ENCODE measurements around the gene SCGB1D1.

SCGB1D1 gene

GRCh38 chr11:62153617-62154016 is 36.4 kb upstream of the SCGB1D1 start:
- no peaks in the 10 kb centered on the region for H3K27me3 ChIP-seq (ENCODE audit: control insufficient read depth, insufficient read depth, low read length)
- H3K4me2 ChIP-seq (ENCODE audit: low read length) = no peak overlapping the region
- TF ChIP-seq CTCF (IDR thresholded peaks at IDR 0.05) = no peak
- no peaks in the 10 kb centered on the region for H3K79me2 ChIP-seq
- H3K9ac ChIP-seq = no peak overlapping the region
- H3K36me3 ChIP-seq (ENCODE audit: control insufficient read depth, insufficient read depth, low read length) = no peaks in the 10 kb centered on the region
- no peaks in the 10 kb centered on the region for H3K9me3 ChIP-seq (ENCODE audit: control insufficient read depth, low read length)
- H3K27ac ChIP-seq = no peak overlapping the region
- H2AFZ ChIP-seq = no peak overlapping the region
- no peak overlapping the region for H3K4me3 ChIP-seq (ENCODE audit: low read depth, low read length)
- H3K4me1 ChIP-seq = no peaks in the 10 kb centered on the region

- H3K36me3 ChIP-seq (ENCODE audit: control insufficient read depth, insufficient read depth, low read length) = no peaks in the 10 kb centered on the region
- no peaks in the 10 kb centered on the region for H3K79me2 ChIP-seq
- no peak overlapping the region for H3K4me3 ChIP-seq (ENCODE audit: low read depth, low read length)
- TF ChIP-seq CTCF (IDR thresholded peaks at IDR 0.05) = no peak
- no peaks in the 10 kb centered on the region for H3K4me1 ChIP-seq
- no peak overlapping the region for H3K4me2 ChIP-seq (ENCODE audit: low read length)
- H3K9ac ChIP-seq = no peak overlapping the region
- no peaks in the 10 kb centered on the region for H3K27me3 ChIP-seq (ENCODE audit: control insufficient read depth, insufficient read depth, low read length)
- H3K9me3 ChIP-seq (ENCODE audit: control insufficient read depth, low read length) = no peaks in the 10 kb centered on the region
- no peak overlapping the region for H3K27ac ChIP-seq
- no peak overlapping the region for H2AFZ ChIP-seq
These were observed 32.4 kb upstream of the SCGB1D1 start for GRCh38 chr11:62157603-62158002.

- no peak for TF ChIP-seq CTCF (IDR thresholded peaks at IDR 0.05)
- no peaks in the 10 kb centered on the region for H3K4me1 ChIP-seq
- H3K4me2 ChIP-seq (ENCODE audit: low read length) = no peak overlapping the region
- no peak overlapping the region for H3K4me3 ChIP-seq (ENCODE audit: low read depth, low read length)
- H3K36me3 ChIP-seq (ENCODE audit: control insufficient read depth, insufficient read depth, low read length) = no peaks in the 10 kb centered on the region
- no peaks in the 10 kb centered on the region for H3K27me3 ChIP-seq (ENCODE audit: control insufficient read depth, insufficient read depth, low read length)
- no peaks in the 10 kb centered on the region for H3K79me2 ChIP-seq
- no peaks in the 10 kb centered on the region for H3K9me3 ChIP-seq (ENCODE audit: control insufficient read depth, low read length)
- no peak overlapping the region for H3K9ac ChIP-seq
- H2AFZ ChIP-seq = no peak overlapping the region
- no peak overlapping the region for H3K27ac ChIP-seq
These were observed 23.6 kb upstream of the SCGB1D1 start for GRCh38 chr11:62166371-62166770.

GRCh38 chr11:62169448-62169847 is 20.6 kb upstream of the SCGB1D1 start:
- H2AFZ ChIP-seq = no peak overlapping the region
- H3K79me2 ChIP-seq = no peaks in the 10 kb centered on the region
- H3K27ac ChIP-seq = no peak overlapping the region
- H3K4me1 ChIP-seq = no peaks in the 10 kb centered on the region
- H3K27me3 ChIP-seq (ENCODE audit: control insufficient read depth, insufficient read depth, low read length) = no peaks in the 10 kb centered on the region
- H3K9ac ChIP-seq = no peak overlapping the region
- no peak overlapping the region for H3K4me3 ChIP-seq (ENCODE audit: low read depth, low read length)
- H3K4me2 ChIP-seq (ENCODE audit: low read length) = no peak overlapping the region
- H3K9me3 ChIP-seq (ENCODE audit: control insufficient read depth, low read length) = no peaks in the 10 kb centered on the region
- H3K36me3 ChIP-seq (ENCODE audit: control insufficient read depth, insufficient read depth, low read length) = no peaks in the 10 kb centered on the region
- no peak for TF ChIP-seq CTCF (IDR thresholded peaks at IDR 0.05)

GRCh38 chr11:62169935-62170334 is 20.1 kb upstream of the SCGB1D1 start:
- Histone ChIP-seq H3K27ac (no peak overlapping the region), H2AFZ (no peak overlapping the region)
- TF ChIP-seq CTCF (IDR thresholded peaks at IDR 0.05) = no peak

More at GRCh38 chr11:62169935-62170334, 20.1 kb upstream of the SCGB1D1 start:
- Histone ChIP-seq H3K27me3 (ENCODE audit: control insufficient read depth, insufficient read depth, low read length) (no peaks in the 10 kb centered on the region), H3K36me3 (ENCODE audit: control insufficient read depth, insufficient read depth, low read length) (no peaks in the 10 kb centered on the region), H3K9me3 (ENCODE audit: control insufficient read depth, low read length) (no peaks in the 10 kb centered on the region), H3K4me3 (ENCODE audit: low read depth, low read length) (no peak overlapping the region), H3K4me1 (no peaks in the 10 kb centered on the region), H3K79me2 (no peaks in the 10 kb centered on the region), H3K4me2 (ENCODE audit: low read length) (no peak overlapping the region), H3K9ac (no peak overlapping the region)

Data from parathyroid adenoma (tissue), 2 donors.